GM12878 (cell line): ENCODE results near the gene C10orf105. TPM values are rescaled to one million over a fixed set of nuclear protein-coding genes. Genes with fewer than 3 reads are reported as not detected.

ENCODE experiments used
- CBX5 ChIP-seq: sonication (generic); IDR thresholded peaks from 2 replicates; pipeline ENCODE4 v1.6.1; 2016; ENCODE audit warnings: low read depth, moderate library complexity, mild to moderate bottlenecking, inconsistent platforms
- EED ChIP-seq: sonication (generic); IDR thresholded peaks from 2 replicates; pipeline ENCODE4 v1.6.1; 2016; ENCODE audit warnings: antibody characterized with exemption, low read depth
- EGR1 ChIP-seq, 2 experiments: IDR thresholded peaks; 1 replicate in 1 of 2; 2 replicates in 1 of 2; pipeline ENCODE4 v1.6.1; 2011 to 2012; ENCODE audit warnings: low read depth in 2 of 2, low read length in 2 of 2, borderline replicate concordance in 1 of 2, mild to moderate bottlenecking in 1 of 2, moderate library complexity in 1 of 2
- IKZF1 ChIP-seq: fragments of 450-650 bp; conservative IDR thresholded peaks from 2 replicates; pipeline ENCODE4 v1.6.1; 2017; ENCODE audit warnings: antibody characterized with exemption, mild to moderate bottlenecking
- IKZF2 ChIP-seq, 2 experiments: fragments of 450-650 bp; IDR thresholded peaks; 2 replicates each; pipeline ENCODE4 v1.6.1; 2017; ENCODE audit warnings: mild to moderate bottlenecking in 2 of 2, moderate library complexity in 2 of 2
- MAX ChIP-seq: IDR thresholded peaks from 2 replicates; pipeline ENCODE4 v1.6.1; 2012; ENCODE audit warnings: low read depth, low read length, improper control_type of control experiment
- NFYB ChIP-seq: IDR thresholded peaks from 2 replicates; pipeline ENCODE4 v1.6.1; 2011; ENCODE audit warnings: low read depth, mild to moderate bottlenecking, low read length, improper control_type of control experiment, moderate library complexity; ENCODE audit not compliant: insufficient read depth
- PAX8 ChIP-seq: fragments of 450-650 bp; IDR thresholded peaks from 2 replicates; pipeline ENCODE4 v1.6.1; 2017; ENCODE audit warnings: mild to moderate bottlenecking, moderate library complexity
- RAD51 ChIP-seq: fragments of 450-650 bp; IDR thresholded peaks from 2 replicates; pipeline ENCODE4 v1.6.1; 2016; ENCODE audit warnings: moderate library complexity, mild to moderate bottlenecking, inconsistent platforms
- RBBP5 ChIP-seq: fragments of 200-600 bp; sonication (generic); conservative IDR thresholded peaks from 2 replicates; pipeline ENCODE4 v1.6.1; 2016
- REST ChIP-seq: IDR thresholded peaks from 2 replicates; pipeline ENCODE4 v1.6.1; 2012; ENCODE audit warnings: mild to moderate bottlenecking, low read depth, low read length
- RUNX3 ChIP-seq: IDR thresholded peaks from 2 replicates; pipeline ENCODE4 v1.6.1; 2012; ENCODE audit warnings: low read length, inconsistent platforms
- SIN3A ChIP-seq: IDR thresholded peaks from 2 replicates; pipeline ENCODE4 v1.6.1; 2012; ENCODE audit warnings: low read depth, low read length, improper control_type of control experiment
- SKIL ChIP-seq: fragments of 450-650 bp; IDR thresholded peaks from 2 replicates; pipeline ENCODE4 v1.6.1; 2017; ENCODE audit warnings: mild to moderate bottlenecking, low read depth, inconsistent platforms; ENCODE audit not compliant: poor library complexity, severe bottlenecking
- TBL1XR1 ChIP-seq: IDR thresholded peaks from 2 replicates; pipeline ENCODE4 v1.6.1; 2012; ENCODE audit warnings: low read depth, low read length, improper control_type of control experiment
- USF1 ChIP-seq: IDR thresholded peaks from 2 replicates; pipeline ENCODE4 v1.6.1; 2011; ENCODE audit warnings: borderline replicate concordance, low read depth, mild to moderate bottlenecking, moderate library complexity, mixed read lengths, low read length; ENCODE audit not compliant: insufficient read depth; ENCODE audit errors: extremely low read length
- USF2 ChIP-seq: IDR thresholded peaks from 2 replicates; pipeline ENCODE4 v1.6.1; 2011; ENCODE audit warnings: low read depth, low read length, improper control_type of control experiment, borderline replicate concordance
- ZBED1 ChIP-seq: IDR thresholded peaks from 2 replicates; pipeline ENCODE4 v1.6.1; 2016; ENCODE audit warnings: borderline replicate concordance
- ZBTB4 ChIP-seq: fragments of 450-650 bp; formaldehyde crosslinking; IDR thresholded peaks from 2 replicates; pipeline ENCODE4 v1.4.0; 2022; ENCODE audit warnings: mild to moderate bottlenecking, moderate library complexity
- polyA plus RNA-seq, 11 experiments: library from polyadenylated mRNA; depleted of rRNA in 4 of 11; unstranded in 6 of 11; stranded (reverse) in 5 of 11; fragments of >200 nt; fragmentation: Nextera tagmentation in 4 of 11; fragmentation: Illumina TruSeq in 1 of 11; extraction: Ambion mirVana in 4 of 11; extraction: Trizol in 1 of 11; gene quantifications; 1 replicate in 1 of 11; 2 replicates in 10 of 11; pipeline versions ENCODE4 v1.2.1 to v1.2.3, GENCODE V29; 2011 to 2016; ENCODE audit warnings: inconsistent platforms in 2 of 11, missing spikeins in 2 of 11, low read depth in 1 of 11
- total RNA-seq, 4 experiments: library from RNA; depleted of rRNA in 3 of 4; stranded (reverse); fragments of >200 nt in 3 of 4; fragmentation: Illumina TruSeq in 1 of 4; extraction: Trizol in 1 of 4; gene quantifications; 2 replicates each; pipeline versions ENCODE4 v1.2.1 to v1.2.3, GENCODE V29; 2013 to 2021

C10orf105 gene
- total and polyA plus RNA-seq, 10 of the 15 experiments (the other 5 are each of a cell fraction or from before 2014, with no cell fraction given), result 0.04 to 0.06 (median 0.05) TPM; not detected in 7

GRCh38 chr10:71694567-71694968 lies 25.0 kb downstream of the C10orf105 start (continued):
- TF ChIP-seq REST (no peak), SIN3A (0 out of 2 replicates have a peak, but pooled peaks have one; percentile 27), CBX5 (peak; percentile 83), NFYB (no peak), USF1 (no peak), ZBED1 (no peak), EED (peak; percentile 98), RAD51 (peak; percentile 82), IKZF1 (peak; percentile 98), ZBTB4 (CRISPR knock-in tag) (no peak), PAX8 (no peak), TBL1XR1 (peak; percentile 50; the same call in 1 of the 2 replicates), RBBP5 (no peak), MAX (no peak), USF2 (no peak; the same call in 1 of the 2 replicates), IKZF2 (IDR thresholded peaks at IDR 0.05) (peak; percentile 97 to 98), EGR1 (IDR thresholded peaks at IDR 0.05; ENCODE audit: borderline replicate concordance in 1 of 2, low read depth in 2 of 2, low read length in 2 of 2) (peak in 1 of 2 experiments; percentile 74; a peak in 1 of 3 replicates), RUNX3 (peak; percentile 89), SKIL (peak; percentile 68)
